HCT116 (cell line): ENCODE measurements around the gene ANKRD2. TPM values are rescaled to one million over a fixed set of nuclear protein-coding genes. Genes with fewer than 3 reads are reported as not detected.

Source experiments
- ATAC-seq: fragments of 200-7000 bp; cut with Tn5 transposase; 2 replicates; pipeline ENCODE4 v1.9.1; 2020; ENCODE audit warnings: mild to moderate bottlenecking, moderate library complexity
- BruUV-seq: library from RNA; stranded (reverse); fragments of 400-500 nt; replicated peaks from 2 replicates; lab custom pipeline; 2021; lab: Mats Ljungman, UMichigan
- CTCF ChIA-PET: fragments of 300-600 bp; sonication (Branson Sonifier 250); formaldehyde crosslinking; loops from one replicate; lab custom pipeline; 2021; ENCODE audit warnings: antibody characterized with exemption; lab: Charles Lee
- POLR2A ChIA-PET: fragments of 300-600, 350-600 bp; sonication (Branson Sonifier 250); formaldehyde crosslinking; loops from one replicate; lab custom pipeline; 2021; ENCODE audit warnings: antibody characterized with exemption; lab: Charles Lee
- RAD21 ChIA-PET, 2 experiments: fragments of 300-600 bp; sonication (Branson Sonifier 250); formaldehyde crosslinking; loops; one replicate each; lab custom pipeline; 2023; ENCODE audit warnings: low total read pairs in 2 of 2; ENCODE audit not compliant: uncharacterized antibody in 2 of 2, unreplicated experiment in 2 of 2, low non-redundant PET in 1 of 2; lab: Charles Lee
- DNase-seq: peaks from one replicate; pipeline ENCODE4 v3.0.0-alpha.2; 2010; ENCODE audit warnings: low read depth, low spot score
- H2AFZ ChIP-seq: fragments of 200-600 bp; shearing (Covaris generic), sonication (generic); 2 replicates; pipeline ENCODE4 v1.6.1; 2017; ENCODE audit warnings: low read depth, mixed run types, mixed read lengths, antibody characterized with exemption, low read length; ENCODE audit not compliant: poor library complexity, severe bottlenecking
- H3K27ac ChIP-seq: 2 replicates; pipeline ENCODE4 v1.5.1; 2012; ENCODE audit warnings: low read depth, low read length
- H3K27me3 ChIP-seq: fragments of 200-600 bp; sonication (generic); 2 replicates; pipeline ENCODE4 v1.6.1; 2016; ENCODE audit warnings: mixed run types, low read length, mixed read lengths; ENCODE audit not compliant: insufficient read depth
- H3K36me3 ChIP-seq, 2 experiments: fragments of 200-500 bp in 1 of 2; fragments of 200-600 bp in 1 of 2; sonication (Bioruptor generic) in 1 of 2; sonication (generic) in 1 of 2; 2 replicates each; pipeline versions ENCODE4 v1.5.1 to v1.6.1; 2014 to 2016; ENCODE audit warnings: low read length in 2 of 2, inconsistent platforms in 1 of 2, mixed read lengths in 1 of 2, mixed run types in 1 of 2; ENCODE audit not compliant: insufficient read depth in 2 of 2, control insufficient read depth in 1 of 2
- H3K4me1 ChIP-seq, 2 experiments: fragments of 200-600 bp in 1 of 2; sonication (generic) in 1 of 2; 2 replicates each; pipeline versions ENCODE4 v1.5.1 to v1.6.1; 2012 to 2017; ENCODE audit warnings: low read length in 2 of 2, inconsistent platforms in 1 of 2, mild to moderate bottlenecking in 1 of 2, mixed read lengths in 1 of 2, mixed run types in 1 of 2, moderate library complexity in 1 of 2; ENCODE audit not compliant: insufficient read depth in 2 of 2, control insufficient read depth in 1 of 2
- H3K4me2 ChIP-seq: fragments of 200-600 bp; sonication (generic); 2 replicates; pipeline ENCODE4 v1.6.1; 2017; ENCODE audit warnings: mixed run types, low read length, mixed read lengths
- H3K4me3 ChIP-seq, 2 experiments: fragments of 200-600 bp in 1 of 2; sonication (generic) in 1 of 2; replicated peaks in 1 of 2; 2 replicates each; pipeline ENCODE4 v1.5.1; 2011 to 2016; ENCODE audit warnings: low read length in 2 of 2, control low read depth in 1 of 2, low read depth in 1 of 2, mild to moderate bottlenecking in 1 of 2, mixed read lengths in 1 of 2, mixed run types in 1 of 2
- H3K79me2 ChIP-seq: fragments of 200-600 bp; sonication (generic); 2 replicates; pipeline ENCODE4 v1.6.1; 2017; ENCODE audit warnings: mild to moderate bottlenecking, mixed run types, low read length, moderate library complexity, mixed read lengths; ENCODE audit not compliant: insufficient read depth
- H3K9ac ChIP-seq: fragments of 200-600 bp; sonication (generic); 2 replicates; pipeline ENCODE4 v1.6.1; 2016; ENCODE audit warnings: low read length, mixed read lengths
- H3K9me2 ChIP-seq: fragments of 200-600 bp; sonication (generic), shearing (Covaris generic); 2 replicates; pipeline ENCODE4 v1.6.1; 2017; ENCODE audit warnings: mixed run types, mild to moderate bottlenecking, moderate library complexity; ENCODE audit not compliant: insufficient read depth
- H3K9me3 ChIP-seq, 2 experiments: fragments of 200-500 bp in 1 of 2; fragments of 200-600 bp in 1 of 2; sonication (Bioruptor generic) in 1 of 2; sonication (generic) in 1 of 2; 2 replicates each; pipeline ENCODE4 v1.6.1; 2014 to 2017; ENCODE audit warnings: low read length in 2 of 2, mixed read lengths in 2 of 2, inconsistent platforms in 1 of 2, low read depth in 1 of 2, mild to moderate bottlenecking in 1 of 2, mixed run types in 1 of 2, moderate library complexity in 1 of 2; ENCODE audit not compliant: control insufficient read depth in 1 of 2, insufficient read depth in 1 of 2
- H4K20me1 ChIP-seq: fragments of 200-600 bp; sonication (generic), shearing (Covaris generic); 2 replicates; pipeline ENCODE4 v1.6.1; 2017; ENCODE audit warnings: mixed run types, mild to moderate bottlenecking, moderate library complexity; ENCODE audit not compliant: insufficient read depth
- ATF3 ChIP-seq: IDR thresholded peaks from 2 replicates; pipeline ENCODE4 v1.6.1; 2012
- CBX3 ChIP-seq: IDR thresholded peaks from 2 replicates; pipeline ENCODE4 v1.6.1; 2012; ENCODE audit warnings: low read depth
- CEBPB ChIP-seq: IDR thresholded peaks from 2 replicates; pipeline ENCODE4 v1.6.1; 2012; ENCODE audit warnings: low read depth
- CTCF ChIP-seq, 3 experiments: fragments of 200-600 bp in 1 of 3; sonication (generic) in 1 of 3; IDR thresholded peaks in 2 of 3; conservative IDR thresholded peaks in 1 of 3; 2 replicates each; pipeline ENCODE4 v1.5.1; 2012 to 2017; ENCODE audit warnings: low read depth in 2 of 3, low read length in 2 of 3, antibody characterized with exemption in 1 of 3, borderline replicate concordance in 1 of 3, control low read depth in 1 of 3, mild to moderate bottlenecking in 1 of 3, mixed read lengths in 1 of 3, mixed run types in 1 of 3, moderate library complexity in 1 of 3; ENCODE audit not compliant: insufficient read depth in 1 of 3
- EGR1 ChIP-seq: IDR thresholded peaks from 2 replicates; pipeline ENCODE4 v1.6.1; 2012; ENCODE audit warnings: low read depth
- ELF1 ChIP-seq: IDR thresholded peaks from 2 replicates; pipeline ENCODE4 v1.6.1; 2012; ENCODE audit warnings: low read depth, borderline replicate concordance
- EZH2 ChIP-seq: fragments of 200-600 bp; sonication (generic); IDR thresholded peaks from 2 replicates; pipeline ENCODE4 v1.6.1; 2017; ENCODE audit warnings: antibody characterized with exemption, mixed run types
- FOSL1 ChIP-seq: IDR thresholded peaks from 2 replicates; pipeline ENCODE4 v1.6.1; 2012; ENCODE audit warnings: low read depth
- RAD21 ChIP-seq: IDR thresholded peaks from 2 replicates; pipeline ENCODE4 v1.6.1; 2012; ENCODE audit warnings: low read depth, mild to moderate bottlenecking
- SRF ChIP-seq: IDR thresholded peaks from 2 replicates; pipeline ENCODE4 v1.6.1; 2012; ENCODE audit warnings: low read depth
- TCF7L2 ChIP-seq: IDR thresholded peaks from 2 replicates; pipeline ENCODE4 v1.7.0; 2011; ENCODE audit warnings: borderline replicate concordance, inconsistent platforms; ENCODE audit not compliant: insufficient read depth, insufficient read length; ENCODE audit errors: extremely low read depth
- YY1 ChIP-seq: IDR thresholded peaks from 2 replicates; pipeline ENCODE4 v1.6.1; 2011; ENCODE audit warnings: low read length, low read depth, moderate library complexity, mild to moderate bottlenecking; ENCODE audit not compliant: insufficient replicate concordance; ENCODE audit errors: extremely low read depth
- ZBTB33 ChIP-seq: IDR thresholded peaks from 2 replicates; pipeline ENCODE4 v1.6.1; 2011; ENCODE audit warnings: mild to moderate bottlenecking, low read length, moderate library complexity; ENCODE audit not compliant: insufficient replicate concordance; ENCODE audit errors: extremely low read depth
- intact Hi-C: fragments of 100-400 bp; cut with micrococcal nuclease; formaldehyde crosslinking; loops from 2 replicates; pipeline ENCODE4 v1.10.0; 2022
- total RNA-seq: library from RNA; stranded (reverse); gene quantifications from one replicate; pipeline ENCODE4 v1.2.1, GENCODE V29; 2021; ENCODE audit not compliant: unreplicated experiment

Gene ANKRD2
- total RNA-seq, 1 experiment from 2014 or later: 0.15 TPM

GRCh38 chr10:97567891-97568290 is 4.7 kb upstream of the ANKRD2 start:
- Histone ChIP-seq H3K4me1 (peaks cover 24 to 26% of the 10 kb centered on the region in 2 experiments), H3K27ac (no peak overlapping the region), H4K20me1 (no peaks in the 10 kb centered on the region), H3K36me3 (no peaks in the 10 kb centered on the region), H3K4me3 (no peak overlapping the region), H3K79me2 (no peaks in the 10 kb centered on the region), H3K27me3 (no peaks in the 10 kb centered on the region), H3K4me2 (no peak overlapping the region), H3K9me3 (peaks cover 0 to 6% of the 10 kb centered on the region in 2 experiments; a peak in 1 of 4 replicates), H3K9ac (no peak overlapping the region), H3K9me2 (no peaks in the 10 kb centered on the region), H2AFZ (no peak overlapping the region)
- ChIA-PET RAD21 (no interaction called here), POLR2A (no interaction called here), CTCF (no interaction called here)
- ATAC-seq: no peak
- TF ChIP-seq EZH2: no peak
- no peak for TF ChIP-seq FOSL1
- no peak for DNase-seq
- intact Hi-C loops: no loop called here
- BruUV-seq: no TSS peak

- Histone ChIP-seq H2AFZ (no peak overlapping the region), H4K20me1 (no peaks in the 10 kb centered on the region), H3K4me3 (no peak overlapping the region), H3K36me3 (no peaks in the 10 kb centered on the region), H3K27ac (no peak overlapping the region), H3K9me3 (no peaks in the 10 kb centered on the region), H3K4me2 (no peak overlapping the region), H3K4me1 (peaks cover 43 to 50% of the 10 kb centered on the region in 2 experiments), H3K9me2 (no peaks in the 10 kb centered on the region), H3K27me3 (no peaks in the 10 kb centered on the region), H3K79me2 (no peaks in the 10 kb centered on the region), H3K9ac (no peak overlapping the region)
- ChIA-PET CTCF (interaction anchor here (2.8 kb wide), 1 partner anchor 42 kb away, joined by 35 read pairs; no protein-coding TSS in a partner anchor), RAD21 (interaction anchor here in 1 of 2 experiments (0.6 kb wide), 1 partner anchor 18 kb away, joined by 3 read pairs; no protein-coding TSS in a partner anchor), POLR2A (no interaction called here)
- no TSS peak for BruUV-seq
- no peak for DNase-seq
- TF ChIP-seq ELF1: no peak
- no peak for TF ChIP-seq CEBPB
- no peak for TF ChIP-seq SRF
- no peak for TF ChIP-seq RAD21
- TF ChIP-seq CTCF (IDR thresholded peaks at IDR 0.05 in 2 of 3, conservative IDR thresholded peaks at IDR 0.05 in 1 of 3; ENCODE audit: borderline replicate concordance in 1 of 3, insufficient read depth in 1 of 3, low read depth in 2 of 3, low read length in 2 of 3): no peak
- no peak for TF ChIP-seq ZBTB33
- no peak for TF ChIP-seq YY1
- TF ChIP-seq FOSL1: no peak
- TF ChIP-seq TCF7L2: no peak
- TF ChIP-seq EZH2: no peak
- no peak for TF ChIP-seq ATF3
- no peak for TF ChIP-seq CBX3
- no peak for TF ChIP-seq EGR1
- intact Hi-C loops: no loop called here
- no peak for ATAC-seq
Measured at GRCh38 chr10:97570146-97570788, 2.3 kb upstream of the ANKRD2 start.
